Kidney glomerular epithelial cell (primary cell): ENCODE data around the gene CHRNE.

Experiments
- DNase-seq: peaks from one replicate; lab custom pipeline; 2025; lab: John Stamatoyannopoulos, UW

CHRNE gene

GRCh38 chr17:4903051-4903818 lies at the start of gene CHRNE:
Gene CHRNE (minus strand): TSS chr17:4903098. CDS start chr17:4903063, 35 bp downstream.
- peak; percentile 77 for DNase-seq

- DNase-seq = no peak
Measured at GRCh38 chr17:4951486-4951885, 48.6 kb upstream of the CHRNE start.

DNA sequence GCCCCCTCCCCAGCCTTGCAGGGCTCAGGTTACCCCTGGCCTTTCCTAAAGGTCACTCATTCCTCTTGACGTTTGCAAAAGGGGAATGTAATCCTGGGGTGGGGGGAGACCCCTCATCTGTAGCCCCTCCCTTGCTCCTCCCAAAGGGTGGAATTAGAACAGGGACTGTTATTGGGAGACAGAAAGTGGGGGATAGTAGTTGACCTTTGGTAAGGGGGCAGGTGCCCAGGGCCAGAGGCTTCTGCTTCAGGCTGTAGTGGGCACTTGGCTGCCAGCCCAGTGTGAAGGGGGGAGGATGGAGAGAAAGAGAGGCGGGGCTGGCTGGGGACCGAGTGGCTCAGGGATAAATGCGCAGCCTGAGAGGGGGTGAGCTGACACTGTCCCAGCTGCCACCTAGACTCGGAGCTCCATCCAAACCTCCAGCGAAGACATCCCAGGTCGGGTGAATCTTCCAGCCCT lies 47.9 kb upstream of the CHRNE start, which contains the start of gene ENO3:
Gene ENO3, plus strand, starts transcription at position 374 of the 459 bp plus-strand sequence. CDS start 711 bp downstream, outside the sequence.
- no peak for DNase-seq

GRCh38 chr17:4950075-4950745 lies 47.3 kb upstream of the CHRNE start:
- no peak for DNase-seq

GRCh38 chr17:4949321-4950074 lies 46.6 kb upstream of the CHRNE start:
- DNase-seq = no peak

DNA sequence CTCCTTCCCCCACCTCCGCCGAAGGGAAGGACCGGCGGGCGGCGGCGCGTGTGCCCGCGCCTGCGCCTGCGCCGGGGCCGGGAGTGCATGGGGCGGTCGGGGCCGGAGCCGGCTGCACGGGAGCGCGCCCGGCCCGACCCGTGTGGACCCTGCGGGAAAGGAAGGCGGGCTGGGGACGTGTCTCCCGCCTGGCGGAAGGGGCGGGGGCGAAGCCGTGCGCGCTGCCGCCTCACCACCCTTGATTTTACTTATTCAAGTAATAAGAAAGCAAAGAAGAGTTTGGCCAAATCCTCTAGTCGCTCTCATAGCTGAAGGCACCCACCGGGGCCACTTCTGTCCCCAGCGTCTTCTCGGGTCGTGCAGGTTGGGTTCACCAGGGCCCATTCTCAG lies 46.0 kb upstream of the CHRNE start:
- peak; percentile 91 for DNase-seq

GRCh38 chr17:4948166-4948930 lies 45.5 kb upstream of the CHRNE start, which contains the start of gene PFN1:
Gene PFN1 (minus strand): TSS chr17:4948530. CDS start chr17:4948394, 136 bp downstream.
- peak; percentile 91 for DNase-seq

DNA sequence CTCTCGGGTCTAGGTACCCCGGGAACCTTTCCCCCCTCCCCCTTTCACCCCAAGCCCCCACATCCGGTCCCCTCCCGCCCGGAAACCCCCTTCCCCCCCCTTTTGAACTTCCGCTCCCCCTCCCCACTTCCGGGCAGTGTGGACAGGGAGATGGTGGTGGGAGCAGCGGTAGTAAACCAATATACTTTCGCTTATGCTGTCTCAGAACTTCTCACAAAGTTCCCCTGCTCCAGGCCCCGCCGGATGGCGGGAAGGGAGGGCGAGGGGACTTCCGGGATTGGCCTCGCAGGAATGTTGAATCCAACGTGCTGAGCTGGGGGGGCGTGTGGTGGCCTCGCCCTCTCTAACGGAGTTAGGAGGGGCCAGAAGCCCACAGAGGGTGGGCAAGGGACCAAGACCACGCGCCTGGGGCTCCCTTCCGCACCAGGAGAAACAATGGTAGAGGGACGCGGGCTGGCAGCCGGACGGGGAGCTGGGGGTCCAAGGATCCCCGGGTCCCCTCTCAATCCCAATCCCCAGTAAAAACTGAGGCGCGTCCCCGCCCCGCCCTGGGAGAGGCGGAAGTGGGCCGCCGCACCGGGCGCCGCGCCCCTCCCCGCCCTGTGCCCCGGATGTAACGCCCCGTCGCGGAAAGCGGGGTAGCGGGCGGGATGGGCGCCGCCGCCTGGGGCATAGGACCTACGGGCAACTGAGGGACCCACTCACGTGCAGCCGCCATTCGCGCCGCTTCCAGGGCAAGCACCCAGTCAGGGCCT lies 44.7 kb upstream of the CHRNE start:
- DNase-seq = no peak

- DNase-seq = no peak
Measured at GRCh38 chr17:4947010-4947410, 44.1 kb upstream of the CHRNE start.

- DNase-seq = no peak
Measured at GRCh38 chr17:4946312-4946976, 43.5 kb upstream of the CHRNE start.

DNA sequence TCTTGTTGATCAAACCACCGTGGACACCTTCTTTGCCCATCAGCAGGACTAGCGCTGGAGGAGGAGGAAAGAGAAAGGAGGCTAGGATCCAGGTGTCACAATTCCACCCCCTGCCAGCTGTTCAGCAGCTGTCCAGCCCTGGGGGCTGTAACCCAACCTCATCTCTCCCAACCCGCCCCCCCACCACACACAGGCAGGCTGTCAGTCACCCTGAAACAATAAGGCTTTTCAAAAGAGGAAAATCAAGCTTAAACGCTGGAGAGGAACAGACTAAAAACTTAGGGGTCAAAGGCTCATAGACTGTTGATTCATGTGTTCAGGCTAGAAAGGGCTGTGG lies 43.0 kb upstream of the CHRNE start:
- no peak for DNase-seq

- peak; percentile 88 for DNase-seq
Measured at GRCh38 chr17:4945176-4945943, 42.5 kb upstream of the CHRNE start.

- no peak for DNase-seq
Measured at GRCh38 chr17:4944554-4945175, 41.8 kb upstream of the CHRNE start.

- DNase-seq = no peak
Measured at GRCh38 chr17:4944163-4944553, 41.3 kb upstream of the CHRNE start.

DNA sequence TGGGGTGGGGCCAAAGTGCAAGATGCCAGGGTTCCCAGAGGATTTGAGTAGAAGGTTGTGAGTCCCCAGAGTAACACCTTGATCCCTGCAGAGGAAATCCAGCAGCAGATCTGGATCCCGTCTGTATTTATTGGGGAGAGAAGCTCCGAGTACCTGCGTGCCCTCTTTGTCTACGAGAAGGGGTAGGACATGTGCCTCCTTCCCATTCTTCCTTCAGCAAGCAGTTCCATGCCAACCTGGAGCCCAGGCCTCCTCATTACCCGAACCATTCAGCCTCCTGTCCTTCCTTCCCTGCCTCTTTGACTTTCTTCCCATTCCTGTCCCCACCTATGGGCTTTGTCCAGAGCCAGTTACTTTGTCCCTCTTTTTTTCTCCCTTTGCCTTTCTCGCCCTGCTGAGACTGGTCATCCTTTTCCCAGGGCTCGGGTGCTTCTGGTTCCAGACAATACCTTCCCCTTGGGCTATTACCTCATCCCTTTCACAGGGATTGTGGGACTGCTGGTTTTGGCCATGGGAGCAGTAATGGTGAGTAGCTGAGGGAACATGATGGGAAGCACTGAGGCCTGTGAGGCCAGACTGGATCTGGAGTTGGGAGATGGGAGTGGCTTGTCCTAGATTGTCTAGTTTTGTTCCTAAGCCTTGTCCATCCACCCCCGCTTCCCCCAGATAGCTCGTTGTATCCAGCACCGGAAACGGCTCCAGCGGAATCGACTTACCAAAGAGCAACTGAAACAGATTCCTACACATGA lies 40.0 kb upstream of the CHRNE start:
- DNase-seq = no peak

- no peak for DNase-seq
Measured at GRCh38 chr17:4941319-4941610, 38.4 kb upstream of the CHRNE start.

DNA sequence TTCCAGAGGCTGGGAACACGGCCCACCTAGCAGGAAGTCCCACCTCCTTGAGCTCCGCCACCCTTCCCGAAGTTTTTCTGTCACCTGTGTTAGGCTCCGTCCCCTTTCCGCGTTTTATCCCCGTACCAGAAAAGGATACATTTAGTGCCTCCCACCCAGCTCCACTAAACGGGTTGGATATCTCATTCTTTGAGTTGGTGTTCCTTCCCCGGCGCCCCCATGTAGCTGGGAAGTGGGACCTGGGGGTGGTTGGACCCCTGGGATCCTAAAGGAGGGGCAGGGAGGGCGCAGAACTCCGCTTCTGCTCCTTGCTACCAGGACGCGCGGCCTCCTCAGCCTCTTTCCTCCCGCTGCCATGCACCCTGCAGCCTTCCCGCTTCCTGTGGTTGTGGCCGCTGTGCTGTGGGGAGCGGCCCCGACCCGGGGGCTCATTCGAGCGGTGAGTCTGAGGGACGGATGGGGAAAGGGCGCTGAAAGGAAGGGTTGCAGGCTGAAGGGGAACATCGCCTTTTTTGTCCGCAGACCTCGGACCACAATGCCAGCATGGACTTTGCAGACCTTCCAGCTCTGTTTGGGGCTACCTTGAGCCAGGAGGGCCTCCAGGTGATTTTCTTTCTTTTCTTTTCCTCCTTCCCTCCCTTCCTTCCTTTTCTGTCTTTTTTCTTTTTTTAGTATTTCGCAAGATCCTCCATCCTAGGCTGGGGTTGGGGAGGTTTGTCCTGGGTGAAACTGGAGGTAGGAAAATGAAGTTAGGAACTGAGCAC lies 37.8 kb upstream of the CHRNE start:
- no peak for DNase-seq
